HG03039 (cell line): ENCODE measurements around the gene CALHM2.
"Not testable (repeated sequence)": the region's sequence is repeated elsewhere in the genome, so short reads cannot be mapped to it uniquely, and the experiment has no call there.

Source experiments
- ATAC-seq: cut with Tn5 transposase; IDR thresholded peaks from one replicate; pipeline ENCODE4 v1.9.1; 2021; ENCODE audit warnings: mild to moderate bottlenecking, moderate library complexity; ENCODE audit not compliant: unreplicated experiment

The CALHM2 gene

GRCh38 chr10:103419101-103419500 lies 33.1 kb downstream of the CALHM2 start:
- ATAC-seq = no peak

GRCh38 chr10:103417601-103418000 lies 34.6 kb downstream of the CALHM2 start:
- no peak for ATAC-seq

DNA sequence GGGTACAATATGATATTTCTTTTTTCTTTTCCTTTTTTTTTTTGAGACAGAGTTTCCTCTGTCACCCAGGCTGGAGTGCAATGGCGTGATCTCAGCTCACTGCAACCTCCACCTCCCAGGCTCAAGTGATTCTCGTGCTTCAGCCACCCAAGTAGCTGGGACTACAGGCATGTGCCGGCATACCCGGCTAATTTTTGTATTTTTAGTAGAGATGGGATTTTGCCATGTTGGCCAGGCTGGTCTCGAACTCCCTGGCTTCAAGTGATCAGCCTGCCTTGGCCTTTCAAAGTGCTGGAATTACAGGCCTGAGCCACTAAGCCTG lies 35.1 kb downstream of the CALHM2 start:
- ATAC-seq = not testable (repeated sequence)

GRCh38 chr10:103416436-103417147 lies 35.6 kb downstream of the CALHM2 start:
- no peak for ATAC-seq

DNA sequence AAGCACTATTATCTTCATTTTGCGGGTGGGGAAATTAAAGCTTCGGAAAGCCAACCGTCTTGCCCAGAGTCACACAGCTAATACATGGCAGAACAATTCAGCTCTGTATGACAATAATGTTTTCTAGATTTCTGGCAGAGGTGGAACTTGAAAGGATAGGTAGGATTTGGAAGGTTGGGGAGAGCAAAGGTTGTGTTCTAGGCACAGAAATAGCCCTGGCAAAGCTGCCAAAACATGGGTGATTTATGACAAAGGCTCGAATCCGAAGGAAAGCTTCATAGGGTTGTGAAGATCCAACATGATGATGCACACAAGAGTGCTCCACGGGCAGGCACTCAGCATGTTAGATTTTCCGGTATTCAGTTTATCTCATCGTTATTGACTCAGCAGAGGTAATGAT lies 36.6 kb downstream of the CALHM2 start:
- ATAC-seq = no peak

DNA sequence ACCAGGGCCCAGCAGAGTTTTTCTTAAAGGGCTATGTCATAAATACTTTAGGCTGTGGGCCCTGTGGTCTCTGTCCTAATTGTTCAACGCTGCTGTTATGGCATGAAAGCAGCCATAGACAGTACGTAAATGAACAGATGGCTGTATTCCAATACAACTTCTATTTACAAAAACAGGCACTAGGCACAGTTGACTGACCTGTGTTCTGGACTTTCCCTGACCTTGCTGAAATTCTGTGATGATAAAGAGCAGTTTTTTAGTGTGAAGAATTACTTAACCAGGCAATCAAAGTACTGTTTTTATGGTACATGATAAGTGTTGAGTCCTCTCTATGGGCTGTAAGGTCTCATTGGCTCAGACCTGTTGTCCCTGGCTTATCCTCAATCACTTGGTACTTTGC lies 38.6 kb downstream of the CALHM2 start:
- ATAC-seq = no peak

GRCh38 chr10:103397191-103397825 lies 54.9 kb downstream of the CALHM2 start:
- ATAC-seq = no peak

DNA sequence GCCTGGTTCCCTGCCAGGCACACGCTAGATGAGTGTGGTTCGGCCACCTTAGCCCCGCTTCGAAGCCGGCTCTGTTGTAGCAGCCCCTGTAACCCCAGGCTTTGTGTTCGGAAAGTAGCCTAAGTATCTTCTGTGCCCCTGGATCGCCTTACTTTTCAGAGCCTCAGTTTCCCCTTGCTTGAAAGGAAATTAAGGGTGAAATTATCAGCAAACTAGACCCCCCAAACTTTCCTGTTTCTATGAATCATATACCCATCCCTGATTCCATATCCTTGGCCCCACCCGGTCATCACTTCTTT lies 55.4 kb downstream of the CALHM2 start:
- ATAC-seq = no peak
